Measurements from ENCODE around the gene FOXC2. TPM values are rescaled to one million over a fixed set of nuclear protein-coding genes. Genes with fewer than 3 reads are reported as not detected.
A peak's percentile ranks its signal among the peaks of the same experiment; 100 is the strongest.

The FOXC2 gene
- 0.70 TPM for polyA plus RNA-seq (ENCODE audit: insufficient read length)

DNA sequence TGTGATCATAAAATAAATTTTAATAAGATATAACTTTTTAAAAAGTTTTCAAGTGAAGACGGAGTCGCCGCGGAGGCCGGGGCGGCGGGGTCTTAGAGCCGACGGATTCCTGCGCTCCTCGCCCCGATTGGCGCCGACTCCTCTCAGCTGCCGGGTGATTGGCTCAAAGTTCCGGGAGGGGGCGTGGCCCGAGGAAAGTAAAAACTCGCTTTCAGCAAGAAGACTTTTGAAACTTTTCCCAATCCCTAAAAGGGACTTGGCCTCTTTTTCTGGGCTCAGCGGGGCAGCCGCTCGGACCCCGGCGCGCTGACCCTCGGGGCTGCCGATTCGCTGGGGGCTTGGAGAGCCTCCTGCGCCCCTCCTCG, at the start of gene FOXC2:
Gene FOXC2, plus strand, starts transcription at position 229 of the 365 bp plus-strand sequence. CDS start 507 bp downstream, outside the sequence.
- DNase-seq: peak; percentile 86

DNA sequence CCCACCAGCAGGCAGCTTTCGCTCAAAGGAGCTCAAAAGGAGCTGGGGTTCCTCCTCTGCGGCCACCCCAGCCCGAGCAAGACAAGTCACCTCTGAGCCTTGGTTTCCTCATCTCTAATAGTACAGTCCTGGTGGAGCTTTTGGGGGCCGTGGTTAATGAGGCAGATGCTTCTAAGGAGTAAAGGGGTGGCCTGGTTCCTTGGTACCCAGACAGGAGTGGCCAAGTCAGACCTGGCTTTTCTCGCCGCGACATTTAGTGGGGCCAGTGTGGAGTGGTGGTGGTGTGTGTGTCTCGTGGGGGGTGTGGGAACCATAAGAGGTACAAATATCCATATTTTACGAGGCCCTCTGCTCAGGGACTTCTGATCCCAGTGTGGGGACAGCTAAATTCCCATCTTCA, 49.6 kb upstream of the FOXC2 start:
- DNase-seq: no peak

DNA sequence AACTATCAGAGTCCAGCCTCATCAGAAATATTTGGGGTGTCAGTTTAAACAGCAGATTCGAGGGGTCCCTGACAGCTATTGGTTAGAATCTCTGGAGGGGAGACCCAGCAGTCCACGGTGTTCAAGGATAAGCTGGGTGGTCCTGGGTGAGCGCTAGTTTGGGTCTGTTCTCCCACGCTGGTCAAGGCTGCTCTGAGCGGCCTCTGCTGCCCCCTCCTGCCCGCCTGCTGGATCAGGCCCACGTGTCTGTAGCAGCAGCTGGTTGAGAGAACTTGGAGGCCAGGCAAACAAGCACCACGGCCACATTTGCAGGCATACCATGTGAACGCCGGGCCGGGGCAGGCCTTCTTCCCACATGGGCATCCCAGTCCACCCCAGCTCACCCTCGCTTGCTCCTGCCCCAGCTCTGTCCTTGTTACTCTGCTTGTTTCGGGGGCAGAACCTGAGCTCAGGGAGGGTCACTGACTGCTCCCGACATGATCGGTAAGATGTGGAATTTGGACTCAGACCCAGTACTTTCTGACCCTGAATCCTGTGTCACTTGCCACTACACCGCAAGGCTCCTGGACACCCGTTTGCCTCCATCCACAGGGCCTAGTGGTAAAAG, 48.9 kb upstream of the FOXC2 start:
- DNase-seq: peak; percentile 60

DNA sequence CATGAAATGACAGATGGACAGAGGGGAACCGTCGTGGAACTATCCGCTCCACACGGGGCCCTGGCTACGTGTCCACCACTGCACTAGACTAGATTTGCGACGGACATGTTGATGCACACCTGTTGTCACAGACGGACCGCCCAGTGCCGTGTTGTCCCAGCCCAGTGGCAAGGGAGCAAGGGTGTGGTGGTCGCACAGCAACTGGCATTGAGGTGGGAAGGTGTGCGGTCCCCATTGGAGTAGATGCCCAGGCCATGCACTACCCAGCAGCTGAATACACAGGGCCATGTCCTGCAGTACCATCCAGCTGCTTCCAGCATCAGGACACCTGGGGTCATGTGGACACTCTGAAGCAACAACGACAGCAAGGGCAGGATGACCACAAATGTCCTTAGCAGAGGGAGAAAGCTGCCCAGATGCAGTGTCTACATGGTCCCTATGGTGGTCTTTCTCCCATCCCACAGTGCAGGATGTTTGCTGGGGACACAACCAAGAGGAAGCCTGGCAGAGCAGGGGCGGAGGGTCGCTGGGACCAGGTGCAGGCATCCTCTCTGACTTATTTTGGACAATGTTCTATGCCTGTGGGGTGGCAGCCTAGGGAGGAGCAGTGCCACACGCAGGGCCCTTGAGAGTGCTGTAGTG, 47.5 kb upstream of the FOXC2 start:
- no peak for DNase-seq

DNA sequence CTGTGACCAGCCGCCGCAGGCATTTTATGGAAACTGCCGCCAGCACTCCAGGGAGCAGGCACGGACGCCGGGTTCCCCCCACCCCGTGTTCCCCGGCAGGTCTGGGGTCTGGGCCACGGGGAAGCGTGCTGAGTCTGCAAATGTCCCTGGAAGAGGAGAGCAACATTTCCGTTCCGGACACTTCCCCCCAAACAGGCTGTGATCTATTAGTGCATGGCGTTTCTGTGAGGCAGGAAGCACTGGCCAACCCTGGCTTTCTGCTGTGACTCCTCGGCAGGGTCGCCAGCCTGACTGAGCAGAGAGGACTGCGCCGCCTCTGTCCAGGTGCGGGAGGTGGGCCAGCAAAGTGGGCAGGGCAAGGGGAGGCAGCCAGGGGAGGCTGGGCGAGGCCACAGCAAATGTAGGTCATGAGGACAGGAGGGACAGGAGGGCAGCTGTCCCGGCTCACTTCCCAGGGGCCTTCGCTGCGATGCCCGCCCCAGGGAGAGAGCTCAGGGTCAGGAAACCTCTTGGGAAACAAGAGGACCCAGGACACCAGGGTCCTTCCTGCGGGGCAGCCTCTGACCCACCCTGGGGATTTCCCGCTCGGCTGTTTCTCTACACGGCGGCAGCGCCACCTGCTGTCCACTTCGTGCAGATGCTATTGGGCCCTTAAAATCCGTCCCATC, 46.8 kb upstream of the FOXC2 start:
- peak; percentile 64 for DNase-seq

DNA sequence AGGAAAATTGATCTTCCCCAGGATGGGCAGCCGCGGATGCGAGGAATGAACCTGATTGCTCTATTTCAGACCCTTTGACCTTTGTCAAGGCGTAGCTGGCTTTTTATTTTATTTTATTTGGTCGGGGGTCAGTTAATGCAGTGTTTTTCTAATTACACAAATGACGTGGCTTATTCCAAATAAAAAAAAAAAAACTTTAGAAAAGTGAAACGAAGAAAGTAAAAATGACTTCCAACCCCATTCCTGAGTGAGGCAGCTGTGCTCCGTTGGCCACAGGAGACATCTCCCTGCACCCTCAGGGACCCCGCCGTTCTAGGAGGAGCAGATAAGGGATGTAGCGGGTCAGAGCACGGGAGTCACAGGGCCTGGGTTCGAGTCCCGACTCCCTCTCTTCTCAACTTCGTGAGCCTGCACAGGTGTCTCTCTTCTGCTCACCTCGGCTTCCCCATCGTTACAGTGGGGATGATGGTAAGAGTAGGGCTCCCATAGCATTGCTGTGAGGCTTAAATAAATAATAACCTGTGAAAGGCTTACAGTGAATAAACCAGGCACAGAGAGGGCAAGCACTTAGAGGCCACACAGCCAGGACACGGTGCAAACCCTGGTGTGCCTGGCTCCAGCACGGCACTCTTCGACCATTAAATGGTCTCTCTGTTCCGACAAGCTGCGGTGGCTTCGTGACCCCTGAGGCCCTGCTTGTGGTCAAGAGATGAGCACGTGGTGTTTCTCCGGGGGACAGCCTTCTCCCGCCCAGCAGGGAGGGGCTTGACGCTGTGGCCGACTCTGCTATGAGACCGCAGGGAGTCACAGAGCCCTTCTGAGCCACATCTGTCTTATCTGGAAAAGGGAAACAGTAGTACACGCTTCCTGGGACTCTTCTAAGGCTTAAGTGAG, 46.1 kb upstream of the FOXC2 start:
- no peak for DNase-seq

DNA sequence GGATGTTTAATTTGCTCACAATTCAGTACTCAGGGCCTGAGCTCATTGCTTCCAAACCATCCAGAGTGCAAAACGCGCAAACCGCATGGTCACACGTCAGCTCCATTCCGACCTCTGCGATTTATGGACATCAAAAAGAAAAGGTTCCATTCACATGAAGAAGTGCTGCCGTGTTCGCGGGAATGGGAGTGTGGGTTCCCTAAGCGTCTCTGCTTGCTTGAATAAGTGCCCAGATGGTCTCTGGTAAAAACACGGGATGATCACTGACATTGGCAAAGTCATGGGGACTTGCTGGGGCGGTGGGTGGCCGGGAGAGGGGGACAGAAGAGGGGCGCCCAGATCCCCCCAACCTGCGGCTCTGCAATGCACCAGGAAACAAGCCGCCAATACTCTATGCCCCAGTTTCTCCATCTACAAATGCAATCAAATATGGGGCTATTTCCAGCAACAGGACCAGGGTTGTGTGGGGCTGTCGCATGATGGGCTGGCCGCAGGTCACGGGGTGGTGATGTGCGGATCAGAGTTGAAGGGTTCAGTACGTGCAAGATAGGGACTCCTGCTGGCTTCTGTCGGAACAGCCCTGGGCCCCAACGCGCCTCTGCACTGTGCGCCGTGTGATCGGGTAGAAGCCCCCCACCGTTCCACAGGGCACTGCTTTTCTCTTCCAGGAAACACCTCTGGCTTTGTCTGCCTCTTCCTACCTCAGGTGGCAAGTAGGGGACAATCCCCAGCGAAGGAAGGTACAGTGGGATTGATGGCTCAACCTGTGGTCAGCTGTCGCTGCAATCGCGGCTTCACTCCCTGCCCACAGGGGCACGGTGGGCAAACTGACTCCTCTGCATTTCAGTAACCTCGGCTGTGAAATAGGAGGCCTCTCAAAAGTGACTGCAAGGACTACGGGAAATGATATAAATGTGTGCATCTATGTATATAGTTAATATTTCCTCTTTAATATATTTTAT, 45.1 kb upstream of the FOXC2 start:
- DNase-seq: no peak

DNA sequence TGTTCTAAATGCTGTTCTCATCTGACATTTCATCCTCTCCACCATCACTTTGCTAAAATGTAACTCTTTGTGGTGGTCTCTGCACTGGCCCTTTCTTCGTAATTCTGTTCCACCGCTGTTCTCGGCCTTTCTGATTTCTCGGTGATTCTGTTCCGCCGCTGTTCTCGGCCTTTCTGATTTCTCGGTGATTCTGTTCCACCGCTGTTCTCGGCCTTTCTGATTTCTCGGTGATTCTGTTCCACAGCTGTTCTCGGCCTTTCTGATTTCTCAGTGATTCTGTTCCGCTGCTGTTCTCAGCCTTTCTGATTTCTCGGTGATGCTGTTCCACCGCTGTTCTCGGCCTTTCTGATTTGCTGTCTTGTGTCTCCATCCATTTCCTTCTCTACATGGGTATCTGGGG, 44.0 kb upstream of the FOXC2 start:
- DNase-seq: no peak

DNA sequence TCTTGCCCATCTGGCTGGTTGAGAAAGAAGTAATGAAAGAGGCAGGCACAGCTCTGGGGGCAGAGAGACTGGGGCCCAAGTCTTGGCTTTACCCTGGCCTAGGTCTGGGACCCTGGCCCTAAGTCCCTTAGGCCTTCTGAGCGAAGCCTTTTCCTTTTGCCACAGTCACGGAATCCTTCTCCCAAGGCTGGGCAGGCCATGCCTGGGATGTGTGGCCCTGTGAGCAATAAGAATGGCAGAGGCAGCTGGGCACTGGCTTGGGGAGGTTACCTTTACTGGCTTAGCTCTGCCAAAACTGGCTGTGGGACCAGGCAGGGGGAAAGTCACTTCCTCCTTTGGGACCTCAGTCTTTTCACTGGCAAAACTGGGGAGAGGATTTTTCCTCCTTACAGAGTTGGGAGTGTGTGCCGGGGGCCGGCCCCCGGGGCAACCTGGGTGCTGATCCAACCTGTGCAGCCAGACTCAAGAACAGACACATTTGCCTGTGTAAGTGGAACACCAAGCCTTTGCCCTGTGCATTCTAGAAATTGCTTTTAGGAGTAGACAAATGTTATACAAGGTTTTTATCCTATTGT, 43.4 kb upstream of the FOXC2 start:
- no peak for DNase-seq

DNA sequence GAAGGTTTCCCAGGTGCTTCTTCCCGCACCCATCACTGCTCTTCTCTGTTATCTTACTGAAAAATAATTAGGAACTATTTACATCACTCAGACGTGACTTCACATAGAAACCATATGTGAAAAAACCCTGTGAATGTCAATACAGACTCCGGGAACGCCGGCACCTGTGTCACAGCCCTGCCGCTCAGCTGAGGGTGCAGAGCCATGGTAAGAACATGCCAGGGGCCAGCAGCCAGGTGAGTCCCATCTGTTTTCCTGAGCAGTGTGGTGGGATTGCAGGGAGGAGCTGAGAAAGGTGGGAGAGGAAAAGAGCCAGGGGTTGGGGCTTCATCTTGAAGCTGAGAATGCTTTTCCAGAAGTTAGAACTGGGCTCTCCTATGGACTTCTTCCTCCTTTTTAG, 42.6 kb upstream of the FOXC2 start:
- no peak for DNase-seq

DNA sequence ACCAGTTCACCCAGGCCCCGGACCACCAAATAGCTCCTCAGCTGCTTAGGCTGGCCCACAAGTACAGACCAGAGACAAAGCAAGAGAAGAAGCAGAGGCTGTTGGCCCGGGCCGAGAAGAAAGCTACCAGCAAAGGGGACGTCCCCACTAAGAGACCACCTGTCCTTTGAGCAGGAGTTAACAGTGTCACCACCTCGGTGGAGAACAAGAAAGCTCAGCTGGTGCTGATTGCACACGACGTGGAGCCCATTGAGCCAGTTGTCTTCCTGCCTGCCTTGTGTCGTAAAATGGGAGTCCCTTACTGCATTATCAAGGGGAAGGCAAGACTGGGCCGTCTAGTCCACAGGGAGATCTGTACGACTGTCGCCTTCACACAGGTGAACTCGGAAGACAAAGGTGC, 40.9 kb upstream of the FOXC2 start:
- no peak for DNase-seq

DNA sequence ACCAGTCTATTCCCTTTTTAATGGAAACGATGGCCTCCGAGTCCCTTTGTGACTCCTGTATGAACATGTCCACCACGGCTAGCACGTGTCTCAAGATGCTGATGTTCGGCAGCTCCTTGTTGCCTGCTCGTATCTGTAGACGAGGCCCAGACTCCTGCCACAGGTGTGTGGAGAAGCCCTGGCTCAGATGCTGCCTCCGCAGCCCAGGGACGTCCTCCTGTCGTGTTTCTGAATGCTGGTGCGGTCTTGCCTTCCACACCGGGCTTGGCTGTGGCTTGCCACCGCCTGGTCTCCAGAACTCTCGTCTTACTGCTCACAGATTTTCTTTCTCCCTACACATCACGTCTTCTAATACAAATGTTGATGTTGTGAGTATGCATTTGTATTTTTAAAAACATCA, 39.3 kb upstream of the FOXC2 start:
- no peak for DNase-seq

DNA sequence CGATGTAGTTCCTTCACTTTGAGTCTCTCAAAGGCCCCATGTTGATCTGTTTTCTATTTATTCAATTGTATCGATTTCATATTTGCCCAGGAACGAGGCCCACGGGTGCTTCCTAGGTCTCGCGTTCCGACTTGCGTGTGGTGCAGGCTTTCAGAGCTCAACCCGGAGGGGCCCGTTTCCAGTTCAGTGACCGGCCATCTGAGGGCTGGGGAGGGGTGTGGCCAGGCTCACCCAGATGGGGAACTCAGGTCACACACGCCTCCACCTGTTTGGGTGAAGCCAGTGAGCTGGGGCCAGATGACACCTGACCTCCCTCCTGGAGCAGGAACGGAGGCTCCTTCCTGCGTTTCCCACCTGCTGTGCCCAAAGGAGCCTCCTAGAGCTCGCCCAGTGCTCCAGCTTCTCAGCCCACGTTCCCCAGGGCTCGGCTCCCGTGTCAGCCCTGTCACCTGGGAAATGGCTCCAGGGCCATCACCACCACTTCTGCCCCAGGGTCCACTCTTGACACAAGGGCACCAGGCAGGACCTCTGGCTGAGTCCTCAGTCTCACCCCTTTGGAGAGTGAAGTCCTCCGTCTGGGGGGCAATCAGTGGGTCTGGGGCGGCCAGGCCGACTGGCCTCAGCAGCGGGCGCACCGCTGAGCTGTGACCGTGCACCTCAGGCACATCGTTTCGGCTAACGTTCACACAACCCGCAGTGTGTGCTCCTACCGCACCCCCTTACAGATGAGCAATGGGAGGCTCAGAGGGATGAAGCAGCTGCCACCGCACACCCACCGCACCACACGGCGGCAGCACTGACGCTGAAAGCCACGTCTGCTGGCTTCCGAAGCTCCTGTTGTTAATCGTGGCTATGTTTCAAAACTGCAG, 38.3 kb upstream of the FOXC2 start:
- no peak for DNase-seq

DNA sequence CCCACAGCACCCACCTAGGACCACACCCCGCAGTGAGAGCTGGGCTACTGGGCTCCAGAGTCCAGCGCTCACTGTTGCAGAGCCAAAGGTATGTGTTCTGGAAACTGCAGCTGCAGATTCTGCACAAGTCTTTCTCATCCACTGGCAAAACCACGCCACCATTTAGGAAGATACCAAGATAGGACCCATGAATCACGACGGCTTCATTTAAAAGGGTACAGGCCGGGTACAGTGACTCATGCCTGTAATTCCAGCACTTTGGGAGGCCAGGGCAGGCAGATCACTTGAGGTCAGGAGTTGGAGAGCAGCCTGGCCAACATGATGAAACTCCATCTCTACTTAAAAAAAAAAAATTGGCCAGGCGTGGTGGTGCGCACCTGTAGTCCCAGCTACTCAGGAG, 37.5 kb upstream of the FOXC2 start:
- DNase-seq: no peak

DNA sequence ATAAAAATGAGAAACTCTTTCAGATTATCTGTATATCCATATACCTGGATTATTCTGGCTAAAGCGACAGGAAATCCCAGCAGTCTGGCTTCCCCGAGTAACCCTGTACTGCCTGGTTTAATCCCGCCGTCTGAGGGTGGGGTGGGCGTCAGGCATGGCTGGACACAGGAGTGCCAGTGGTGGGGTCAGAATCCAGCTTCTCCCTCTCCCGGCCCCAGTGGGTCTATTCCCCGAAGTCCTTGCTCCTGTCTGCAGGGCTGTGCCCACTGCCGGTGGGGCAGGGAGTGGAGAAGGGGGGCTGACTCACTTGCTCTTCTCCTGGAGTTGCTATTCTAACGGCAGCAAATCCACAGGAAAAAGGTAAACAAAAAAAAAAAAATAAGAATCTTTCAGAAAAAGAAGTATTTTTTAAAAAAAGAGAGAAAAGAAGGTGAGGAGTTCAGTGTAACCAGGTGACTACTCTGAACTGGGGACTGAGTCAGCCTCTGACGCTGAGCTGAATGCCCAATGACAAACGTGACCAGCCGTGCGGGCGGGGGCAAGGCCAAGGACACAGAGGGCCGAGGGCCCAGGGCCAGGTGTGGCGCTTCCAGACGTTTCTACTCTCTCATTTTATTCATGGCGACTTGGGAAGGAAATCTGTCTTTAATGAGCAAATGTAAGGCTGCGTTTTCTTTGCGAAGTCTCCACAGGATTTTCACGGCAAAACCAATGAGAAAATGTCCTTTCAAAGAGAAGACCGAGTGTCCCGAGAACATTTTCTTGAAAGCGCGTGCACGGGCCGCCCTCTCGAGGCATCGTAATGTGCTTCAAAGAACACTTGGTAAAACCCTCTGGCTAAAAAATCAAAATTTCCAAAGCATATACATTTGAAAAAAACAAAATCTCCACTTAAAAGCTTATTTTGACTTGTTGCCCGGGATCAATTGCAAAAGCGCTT, 36.1 kb upstream of the FOXC2 start:
- DNase-seq: no peak

DNA sequence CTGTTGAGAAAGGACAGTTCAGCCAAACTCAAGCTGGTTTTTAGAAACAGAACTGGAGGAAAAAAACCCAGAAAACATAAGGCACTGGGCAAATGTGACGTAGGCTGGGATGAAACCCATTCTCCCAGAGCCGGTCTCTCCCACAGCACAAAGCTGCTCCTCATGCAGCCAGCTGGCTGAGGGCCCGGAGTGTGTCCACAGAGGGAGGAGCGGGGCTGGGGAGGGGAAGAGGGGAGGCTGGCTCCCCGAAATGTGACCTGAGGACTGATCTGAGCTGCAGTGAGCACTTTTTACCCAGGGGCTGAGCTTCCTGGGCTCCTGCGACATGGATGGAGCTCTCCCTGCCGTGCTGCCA, 35.5 kb upstream of the FOXC2 start:
- peak; percentile 76 for DNase-seq

DNA sequence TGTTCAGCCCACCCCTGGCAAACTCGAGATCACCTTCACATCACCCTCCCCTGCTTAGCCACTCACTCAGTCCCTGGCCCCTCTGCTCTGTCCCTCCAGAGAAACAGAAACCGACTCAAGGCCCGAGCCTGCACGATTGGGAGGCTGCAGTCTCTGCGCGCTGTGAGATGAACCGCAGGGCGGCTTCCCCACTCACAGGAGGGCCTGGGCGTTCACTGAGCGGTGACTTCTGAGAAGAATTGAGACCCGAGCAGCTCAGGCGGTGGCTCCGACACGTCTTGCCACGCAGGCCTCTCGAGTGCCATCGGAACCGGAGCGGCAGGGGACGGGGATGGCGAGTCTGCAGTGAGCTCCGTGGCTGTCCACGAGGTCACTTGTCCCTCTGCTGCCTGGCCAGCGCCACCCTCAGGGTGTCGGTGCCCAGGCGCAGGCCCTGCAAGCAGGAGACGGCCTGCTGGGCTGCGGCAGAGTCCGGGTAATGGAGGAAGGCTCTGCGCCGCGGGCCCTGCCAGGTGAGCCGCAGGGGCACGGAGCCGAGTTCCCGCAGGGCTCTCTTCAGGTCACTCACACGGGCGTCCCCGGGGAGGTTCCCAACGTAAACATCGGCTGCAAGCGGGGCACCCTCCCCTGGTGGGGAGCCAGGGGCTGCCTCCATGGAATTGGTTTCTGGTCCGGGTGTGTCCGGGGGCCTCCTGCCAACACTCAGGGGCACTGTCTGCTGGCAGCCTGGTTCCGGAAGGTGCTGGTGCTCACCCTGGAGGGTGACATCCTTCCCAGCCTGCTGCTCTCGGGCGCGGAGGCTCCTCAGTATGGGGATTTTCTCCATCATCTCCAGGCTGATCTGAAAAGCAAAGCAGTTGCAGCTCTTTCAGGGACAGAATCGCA, 34.7 kb upstream of the FOXC2 start:
- DNase-seq: no peak

DNA sequence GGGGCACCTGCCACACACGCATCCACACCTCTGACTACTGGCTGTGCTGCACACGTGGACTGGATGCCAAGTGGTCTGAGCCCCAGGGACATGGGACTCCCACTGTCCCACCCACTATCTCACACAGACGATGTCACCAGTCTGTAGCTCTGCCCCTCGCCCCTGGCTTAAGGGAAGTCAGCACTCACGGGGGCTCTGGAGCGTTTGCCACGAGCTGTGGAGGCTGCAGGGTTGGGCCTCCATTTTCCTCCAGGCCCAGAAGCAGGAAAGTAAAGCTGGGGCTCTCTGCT, 34.2 kb upstream of the FOXC2 start:
- no peak for DNase-seq

DNA sequence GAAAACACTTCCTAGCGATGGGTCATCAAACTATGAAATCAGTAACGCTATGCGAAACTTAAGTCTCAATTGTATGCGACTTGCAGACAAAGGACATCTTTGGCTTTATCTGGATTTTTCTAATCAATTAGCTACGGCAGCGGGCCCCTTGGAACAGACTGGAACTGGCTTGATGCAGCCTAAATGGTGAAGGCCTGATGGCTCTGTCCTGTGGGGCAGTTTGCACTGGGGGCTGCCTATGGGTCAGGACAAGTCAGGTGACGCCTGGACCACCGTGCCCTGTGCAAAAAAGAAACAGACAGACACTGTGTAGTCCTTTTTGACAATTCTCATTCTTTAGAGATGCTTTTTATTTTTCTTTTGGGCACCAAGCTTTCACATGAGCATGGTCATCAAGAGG, 33.6 kb upstream of the FOXC2 start:
- no peak for DNase-seq

Measured in hindlimb muscle (tissue), 1 donor.